Inferior parietal cortex (tissue), 1 donor: ENCODE results near the gene BCR.

ENCODE experiments used
- DNase-seq: peaks from one replicate; pipeline ENCODE4 v3.0.0-alpha.2; 2016; ENCODE audit errors: extremely low spot score

BCR gene

DNA sequence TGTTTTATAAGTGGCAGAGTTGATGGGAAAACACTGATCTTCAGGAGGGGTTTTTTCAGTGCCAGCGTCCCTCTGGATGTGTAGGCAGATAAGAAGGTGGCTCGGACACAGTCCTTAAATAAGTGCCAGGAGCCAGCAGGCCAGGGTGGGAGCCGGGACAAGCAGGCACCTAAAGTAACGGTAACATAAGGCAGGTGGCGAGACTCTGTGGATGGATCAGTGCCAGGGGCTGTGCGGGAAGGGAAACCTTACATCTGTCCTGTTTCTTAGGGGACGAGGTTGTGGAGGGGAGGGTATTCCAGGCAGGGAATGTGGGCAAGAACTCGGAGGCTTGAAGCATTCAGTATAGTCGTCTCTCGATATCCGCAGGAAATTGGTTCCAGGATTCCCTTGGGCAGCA, 15.9 kb downstream of the BCR start:
- DNase-seq, result no peak

DNA sequence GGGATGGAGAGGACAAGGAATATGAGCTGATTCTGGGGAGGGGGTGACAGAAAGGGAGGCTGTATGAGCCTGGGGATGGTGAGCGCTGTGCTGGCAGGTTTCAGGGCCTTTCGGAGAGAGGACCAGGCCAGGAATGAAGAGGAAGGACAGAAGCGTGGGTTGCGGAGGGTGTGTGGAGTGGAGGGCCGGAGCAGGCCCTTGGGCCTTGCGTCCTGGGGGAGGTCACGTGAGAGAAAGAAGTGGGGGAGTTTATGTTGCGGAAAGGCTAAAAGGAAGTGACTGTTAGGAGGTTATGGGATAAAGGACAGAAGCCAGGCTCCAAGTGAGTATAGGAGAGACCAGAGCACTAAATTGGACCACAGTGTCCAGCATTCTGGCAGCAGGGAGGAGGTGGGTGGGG, 17.5 kb downstream of the BCR start:
- no peak for DNase-seq

DNA sequence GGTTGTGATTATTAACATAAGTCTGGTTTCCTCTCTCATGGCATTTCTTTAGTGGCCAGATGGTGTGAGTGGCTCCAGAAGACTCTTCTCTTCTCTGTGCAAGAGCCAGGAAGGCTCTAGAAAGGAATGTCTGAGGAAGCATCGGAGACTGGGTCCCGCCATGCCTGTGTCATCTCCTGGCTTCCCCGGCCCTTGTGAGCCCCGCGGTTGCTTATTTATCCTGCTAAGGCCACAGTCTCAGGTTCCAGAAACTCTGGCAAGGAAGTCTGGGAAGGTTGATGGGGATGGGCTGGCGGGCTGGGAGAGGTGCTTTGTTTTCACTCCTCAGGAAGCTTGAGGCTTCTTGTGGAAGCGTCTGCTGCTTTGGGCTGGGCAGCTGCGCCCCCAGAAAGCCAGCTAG, 18.9 kb downstream of the BCR start:
- DNase-seq, result no peak

DNA sequence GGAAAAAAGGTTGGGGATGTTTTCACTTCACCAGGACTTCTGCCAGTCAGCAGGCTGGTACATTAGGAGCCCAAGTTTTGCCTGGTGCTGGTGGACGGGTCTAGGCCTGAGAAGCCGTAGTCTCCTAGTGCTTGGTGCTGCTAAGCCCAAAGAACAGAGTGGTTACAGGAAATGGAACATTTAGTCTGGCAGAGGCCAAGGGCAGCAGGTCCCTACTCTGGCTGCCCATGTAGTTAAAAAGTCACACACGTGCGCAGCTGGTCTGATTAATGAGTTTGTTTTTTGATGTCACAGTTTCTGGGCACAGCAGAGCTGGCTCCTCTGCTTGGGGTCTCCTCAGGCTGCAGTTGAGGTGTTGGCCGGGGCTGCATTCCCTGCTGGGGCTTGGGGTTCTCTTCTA, 20.6 kb downstream of the BCR start:
- DNase-seq, result no peak

DNA sequence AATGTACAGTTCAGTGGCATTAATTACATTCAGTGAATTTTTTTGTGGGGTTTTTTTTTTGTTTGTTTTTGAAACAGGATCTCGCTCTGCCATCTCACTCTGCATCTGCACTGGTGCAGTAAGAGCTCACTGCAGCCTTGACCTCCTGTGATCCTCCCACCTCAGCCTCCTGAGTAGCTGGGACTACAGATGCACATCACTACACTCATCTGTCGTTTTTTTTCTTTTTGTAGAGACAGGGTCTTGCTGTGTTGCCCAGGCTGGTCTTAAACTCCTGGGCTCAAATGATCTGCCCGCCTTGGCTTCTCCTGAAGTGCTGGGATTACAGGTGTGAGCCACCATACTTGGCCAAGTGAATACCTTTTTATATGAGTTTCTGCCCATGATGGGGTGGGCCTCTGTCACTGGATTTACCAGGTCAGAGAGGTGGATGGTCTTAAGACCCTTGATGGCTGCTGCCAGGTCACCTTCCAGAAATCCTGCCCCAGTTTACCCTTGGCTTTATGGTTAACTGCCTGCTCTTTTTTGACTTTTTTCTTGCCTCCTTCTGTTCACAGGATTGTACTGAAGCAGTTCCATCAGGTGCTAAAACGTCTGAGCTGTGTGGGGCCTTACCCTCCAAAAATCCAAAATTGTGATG, 22.6 kb downstream of the BCR start:
- DNase-seq, result no peak

DNA sequence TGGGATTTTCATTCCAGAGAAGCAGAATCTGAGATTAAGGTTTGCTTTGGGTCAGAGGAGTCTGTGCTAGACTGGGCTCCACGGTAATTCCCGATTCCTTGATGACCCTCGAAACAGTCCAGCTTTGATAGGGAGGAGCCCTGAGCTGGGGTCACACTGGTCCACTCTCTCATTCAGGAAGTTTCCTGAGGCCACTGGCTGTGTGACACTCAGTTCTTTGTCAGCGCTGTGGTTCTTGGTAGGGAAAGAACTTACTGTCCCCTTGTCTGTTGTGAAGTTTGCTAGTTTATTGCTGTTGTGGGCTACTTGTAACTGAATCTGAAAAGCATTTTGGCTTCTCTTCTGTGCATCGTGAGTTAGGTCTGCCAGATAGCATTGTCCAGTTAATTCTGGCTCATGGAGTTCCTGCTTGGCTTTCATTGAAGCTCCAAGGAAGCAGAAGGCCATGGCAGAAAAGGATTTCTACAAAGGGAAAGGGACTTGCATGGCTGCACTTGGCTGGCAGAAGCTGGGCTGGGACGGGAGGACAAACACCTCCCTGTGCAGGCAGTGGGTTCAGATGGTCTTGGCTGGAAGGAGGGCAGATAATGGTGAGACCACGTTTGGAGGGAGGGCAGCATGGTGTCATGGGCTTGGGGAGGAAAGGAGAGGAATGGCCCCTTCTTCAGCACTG, 23.3 kb downstream of the BCR start:
- DNase-seq, result no peak

DNA sequence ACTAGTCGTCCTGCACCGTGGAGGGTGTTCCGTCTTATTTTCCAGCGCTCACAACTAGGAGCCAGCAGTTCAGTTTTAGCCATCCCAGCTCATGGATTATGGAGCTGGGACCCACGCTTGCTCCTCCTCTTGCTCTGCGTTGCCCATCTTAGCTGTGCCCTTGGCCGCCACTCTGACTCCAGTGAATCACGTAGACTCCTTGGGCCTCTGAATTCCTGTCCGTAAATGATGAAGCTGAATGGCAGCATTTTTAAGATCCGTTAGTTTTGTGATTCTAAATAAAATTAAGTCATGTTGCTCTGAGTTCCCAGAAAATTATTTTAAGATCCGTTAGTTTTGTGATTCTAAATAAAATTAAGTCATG, 23.8 kb downstream of the BCR start:
- no peak for DNase-seq

DNA sequence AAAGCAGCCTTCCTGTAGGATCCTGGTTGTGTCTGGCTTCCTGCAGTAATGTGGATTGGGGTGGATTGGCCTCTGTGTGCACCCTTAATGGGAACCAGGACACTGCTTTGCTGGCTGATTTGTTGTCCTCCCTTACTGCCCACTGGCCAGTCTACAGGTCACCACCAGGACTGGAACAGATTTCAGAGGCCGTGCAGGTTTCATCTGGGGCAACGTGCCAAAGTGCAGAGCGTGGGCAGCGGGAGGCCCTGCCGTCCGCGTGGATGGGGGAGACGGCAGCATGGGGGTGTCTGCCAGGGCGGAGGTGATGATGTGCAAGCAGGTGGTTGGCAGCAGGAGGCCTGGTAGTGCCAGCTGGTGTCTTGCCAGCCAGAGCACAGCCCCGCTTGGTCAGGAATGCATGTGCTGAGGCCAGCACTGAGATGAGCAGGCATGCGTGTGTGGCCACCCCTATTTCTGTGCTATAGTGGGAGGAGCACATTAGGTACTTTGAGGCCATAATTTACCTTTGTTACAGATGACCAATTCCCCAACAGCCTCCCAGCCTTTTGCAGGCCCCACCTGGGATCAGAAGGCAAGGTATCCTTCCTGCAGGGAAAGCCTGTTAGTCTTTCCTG, 24.3 kb downstream of the BCR start:
- DNase-seq, result no peak

DNA sequence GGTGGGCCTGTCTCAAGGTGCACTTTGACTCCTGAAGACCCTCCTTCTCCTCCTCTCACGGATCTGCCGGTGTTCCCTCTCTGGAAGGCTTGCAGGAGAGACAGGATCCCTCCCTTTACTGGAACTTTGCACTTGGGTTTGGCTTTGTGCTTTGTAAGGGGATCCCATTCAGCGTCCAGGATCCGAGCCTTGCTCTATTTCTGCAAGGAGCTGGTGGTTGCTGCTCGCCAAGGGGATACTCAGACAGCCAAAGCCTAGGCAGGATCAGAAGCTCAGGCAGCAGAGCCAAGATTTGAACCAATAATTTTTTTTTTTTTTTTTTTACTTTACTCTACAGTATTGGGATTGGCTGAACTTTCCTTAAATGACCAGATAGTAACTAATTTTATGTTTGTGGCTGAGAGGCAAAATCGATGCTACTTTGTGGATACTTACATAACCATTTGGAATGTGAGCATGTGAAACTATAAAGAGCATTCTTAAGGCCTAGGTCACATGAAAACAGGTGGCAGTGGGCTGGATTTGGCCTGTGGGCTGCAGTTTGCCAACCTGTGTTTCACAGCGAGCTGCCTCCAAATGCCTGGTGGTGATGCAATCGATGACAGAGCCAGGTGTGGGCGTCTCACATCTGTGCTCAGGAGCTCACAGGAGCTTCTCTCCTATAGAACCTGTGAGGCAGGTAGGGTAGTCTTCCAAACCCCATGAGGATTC, 25.2 kb downstream of the BCR start:
- DNase-seq, result no peak

DNA sequence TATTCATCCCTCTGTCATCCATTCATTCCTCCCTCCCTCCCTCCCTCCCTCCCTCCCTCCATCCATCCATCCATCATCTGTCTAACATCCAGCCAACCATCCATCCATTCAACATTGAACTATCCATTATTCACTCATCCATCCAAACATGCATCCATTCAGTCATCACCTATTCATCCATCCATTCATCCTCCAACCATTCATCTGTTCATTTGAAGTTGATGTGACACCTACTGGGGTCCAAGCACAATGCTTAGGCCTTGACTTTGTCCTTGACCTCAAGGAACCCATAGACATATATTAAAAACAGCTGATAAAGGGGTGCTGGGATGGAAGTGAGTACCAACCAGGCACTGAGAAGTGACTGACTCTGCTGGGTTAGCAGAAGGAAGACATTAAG, 26.6 kb downstream of the BCR start:
- DNase-seq, result no peak

DNA sequence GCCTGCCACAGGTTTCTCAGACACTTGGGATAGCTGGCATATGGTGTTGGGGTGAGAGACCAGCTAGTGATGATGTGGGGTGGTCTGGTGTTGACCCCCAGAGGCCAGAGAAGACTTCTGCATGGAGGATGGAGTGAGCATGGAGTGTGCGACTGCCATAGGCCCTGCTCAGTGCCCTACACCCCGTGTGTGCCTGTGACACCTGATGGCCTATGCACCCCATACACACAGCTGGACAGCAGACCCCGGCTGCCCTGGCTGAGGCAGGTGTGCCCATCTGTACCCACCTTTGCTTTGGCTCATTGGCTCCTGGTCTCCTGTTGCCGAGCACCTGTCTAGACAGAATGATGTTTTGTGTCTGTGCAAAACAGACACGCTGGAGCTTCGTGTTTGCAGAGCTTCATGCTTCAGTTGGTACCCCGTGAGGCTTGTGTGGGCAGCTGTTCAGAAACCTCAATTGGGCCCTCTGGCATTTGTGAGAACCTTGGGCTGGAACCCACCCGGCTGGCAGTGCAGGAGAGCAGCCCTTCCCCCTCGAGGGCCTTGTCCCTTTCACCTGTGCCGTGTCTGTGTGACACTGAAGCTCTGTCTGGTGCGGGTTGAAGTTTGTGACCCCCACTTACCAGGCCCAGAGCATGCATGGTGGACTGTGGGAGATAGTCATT, 27.6 kb downstream of the BCR start:
- no peak for DNase-seq

DNA sequence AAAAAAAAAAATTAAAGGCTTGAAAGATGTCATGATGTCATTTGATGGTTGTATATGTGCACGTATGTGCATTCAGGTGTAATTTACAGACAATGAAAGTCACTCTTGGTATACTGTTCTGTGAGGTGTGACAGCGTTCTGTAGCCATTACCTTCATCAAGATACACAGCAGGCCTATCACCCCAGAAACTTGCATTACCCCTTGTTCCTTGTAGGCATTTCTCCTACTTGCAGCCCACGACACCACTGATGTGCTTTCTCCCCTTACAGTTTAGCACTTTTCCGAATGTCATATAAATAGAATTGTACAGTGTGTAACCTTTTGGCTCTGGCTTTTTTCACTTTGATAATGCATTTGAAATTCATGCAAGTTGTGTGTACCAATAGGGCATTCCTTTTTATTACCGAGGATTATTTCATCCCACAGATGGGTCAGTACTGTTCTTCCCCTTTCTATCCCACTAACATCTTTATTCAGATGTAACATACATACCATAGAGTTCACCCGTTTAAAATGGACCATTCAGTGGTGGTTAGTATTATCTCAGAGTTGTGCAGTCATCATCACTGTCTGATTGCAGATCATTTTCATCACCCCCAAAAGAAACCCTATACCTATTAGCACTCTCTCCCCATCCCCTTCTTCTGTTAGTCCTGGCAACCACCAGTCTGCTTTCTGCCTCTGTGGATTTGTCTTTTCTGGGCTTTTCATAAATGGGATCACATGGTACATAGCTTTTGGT, 30.3 kb downstream of the BCR start:
- DNase-seq, result no peak

DNA sequence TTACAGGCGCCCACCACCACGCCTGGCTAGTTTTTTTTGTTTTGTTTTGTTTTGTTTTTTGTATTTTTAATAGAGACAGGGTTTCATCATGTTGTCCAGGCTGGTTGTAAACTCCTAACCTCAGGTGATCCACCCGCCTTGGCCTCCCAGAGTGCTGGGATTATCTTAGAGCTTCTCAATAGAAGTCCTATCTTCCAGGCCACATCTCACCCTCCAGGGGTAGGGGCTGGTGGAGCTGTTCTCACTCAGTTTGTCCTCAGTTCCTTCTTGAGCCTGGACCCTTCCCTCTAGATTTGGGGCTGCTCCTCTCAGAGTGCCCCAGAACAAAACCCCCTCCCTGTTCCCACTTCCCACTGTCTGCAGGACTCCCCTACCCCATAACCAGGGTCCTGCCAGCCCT, 31.3 kb downstream of the BCR start:
- no peak for DNase-seq

DNA sequence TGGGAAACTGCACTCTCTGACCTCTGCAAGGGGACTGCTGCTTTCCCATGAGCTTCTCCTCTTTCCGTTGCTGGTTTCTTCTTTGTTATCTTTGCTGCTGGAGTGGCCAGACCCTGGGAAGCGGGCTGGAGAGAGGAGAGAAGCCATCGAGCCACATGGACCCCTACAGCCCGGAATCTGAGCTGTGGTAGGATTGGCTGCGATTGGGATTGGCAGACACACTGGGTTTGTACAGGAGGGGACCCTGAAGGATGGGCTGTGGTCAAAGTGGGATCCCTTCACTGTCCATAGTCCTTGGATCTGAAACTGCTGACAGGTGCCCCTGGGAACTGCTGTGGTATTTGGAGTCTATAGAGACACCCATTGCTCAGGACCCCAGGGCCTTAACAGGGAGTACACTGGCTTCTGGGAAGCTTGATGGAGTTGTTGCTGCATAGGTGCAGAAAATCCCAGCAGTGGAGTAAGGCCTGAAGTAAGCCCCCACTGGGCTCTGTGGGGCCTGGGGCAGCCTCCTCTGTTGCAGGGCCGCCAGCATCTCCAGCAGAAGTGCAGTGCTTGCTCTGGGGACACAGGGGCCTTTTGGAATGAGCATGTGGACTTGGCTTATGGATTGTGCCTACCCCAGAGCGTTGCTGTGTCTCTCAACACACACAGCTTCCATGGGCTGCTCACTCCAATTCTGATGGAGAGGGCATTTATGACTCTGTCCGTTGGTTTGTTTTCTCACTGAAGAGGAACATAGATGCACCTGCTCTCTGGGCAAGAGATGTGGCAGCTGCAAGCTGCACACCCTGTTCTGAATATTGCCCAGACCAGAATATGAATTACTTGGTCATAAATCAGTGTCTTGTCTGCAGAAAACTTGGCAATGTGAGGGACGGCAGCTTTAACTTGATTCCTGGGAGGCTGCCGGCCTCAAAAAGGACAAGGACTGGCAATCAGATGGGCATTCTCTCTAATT, 32.0 kb downstream of the BCR start:
- DNase-seq, result no peak

DNA sequence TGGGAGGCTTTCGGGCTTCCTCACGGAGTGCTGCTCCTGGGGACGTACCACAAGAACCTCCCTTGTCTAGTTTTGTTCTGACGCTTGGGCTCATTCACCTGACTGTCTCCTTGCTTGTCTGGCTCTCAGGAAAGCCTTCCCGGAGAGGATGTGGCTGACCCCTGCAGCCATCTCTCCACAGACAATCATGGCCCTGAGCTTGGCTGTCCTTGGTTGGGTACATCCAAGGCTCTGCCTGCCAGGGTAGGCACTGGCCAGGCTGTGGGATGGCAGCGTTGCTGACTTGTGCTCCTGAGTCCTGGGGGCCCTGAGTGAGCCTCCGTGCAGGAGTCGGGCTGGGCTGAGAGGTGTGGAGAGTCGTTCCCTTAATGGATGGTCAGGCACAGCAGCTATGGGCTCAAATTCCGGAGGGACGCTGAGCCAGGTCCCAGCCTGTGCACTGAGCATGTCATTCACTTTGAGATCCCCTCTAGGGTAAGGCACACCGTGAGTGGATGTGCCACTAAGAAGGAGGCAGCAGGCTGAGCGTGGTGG, 32.8 kb downstream of the BCR start:
- DNase-seq, result no peak

DNA sequence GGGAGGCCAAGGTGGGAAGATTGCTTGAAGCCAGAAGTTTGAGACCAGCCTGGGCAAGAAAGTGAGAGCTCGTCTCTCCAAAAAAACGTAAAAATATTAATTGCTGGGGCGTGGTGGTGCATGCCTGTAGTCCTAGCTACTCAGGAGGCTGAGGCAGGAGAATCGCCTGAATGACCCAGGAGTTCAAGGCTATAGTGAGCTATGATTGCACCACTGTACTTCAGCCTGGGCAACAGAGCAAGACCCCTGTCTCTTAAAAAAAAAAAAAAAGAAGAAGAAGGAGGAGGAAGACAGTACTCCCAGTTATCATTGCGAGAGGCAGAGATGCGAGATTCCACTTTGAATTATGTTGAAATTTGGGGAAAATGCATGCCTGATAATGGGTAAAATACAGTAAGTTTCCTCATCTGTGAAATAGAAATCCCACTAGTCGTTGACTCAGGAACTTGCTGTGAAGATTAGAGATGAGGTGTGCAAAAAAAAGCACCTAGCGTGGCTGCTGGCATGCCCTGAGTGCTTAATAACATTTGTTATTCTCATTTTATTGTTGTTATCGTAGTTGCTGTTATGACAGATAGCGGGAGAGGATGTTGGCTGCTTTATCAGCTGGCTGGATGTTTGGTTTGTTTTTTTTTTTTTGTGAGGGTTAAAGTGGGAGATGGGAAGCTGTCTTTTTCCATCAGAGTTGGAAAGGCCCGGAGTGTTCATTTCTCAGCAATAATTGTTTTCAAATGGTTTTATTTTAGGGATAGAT, 33.4 kb downstream of the BCR start:
- no peak for DNase-seq

DNA sequence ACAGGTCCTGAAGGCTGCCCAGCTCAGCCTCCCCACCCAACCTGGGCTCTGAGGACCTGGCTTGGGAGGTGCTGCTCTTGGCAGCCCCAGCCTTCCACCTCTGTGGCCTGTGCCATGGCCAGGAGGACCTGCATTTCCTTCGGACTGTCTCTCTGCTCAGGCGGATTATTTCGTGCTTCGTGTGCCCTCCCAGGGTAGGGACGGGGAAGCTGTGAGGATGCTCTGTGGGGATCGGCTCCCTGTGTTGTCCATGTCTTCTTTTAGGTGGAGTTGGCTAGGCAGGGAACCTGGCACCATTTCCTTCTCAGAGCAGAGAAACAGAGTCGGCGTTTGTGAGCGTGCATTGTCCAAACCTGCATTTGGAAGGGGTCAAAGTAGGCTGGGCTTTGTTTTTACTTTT, 34.1 kb downstream of the BCR start:
- no peak for DNase-seq

DNA sequence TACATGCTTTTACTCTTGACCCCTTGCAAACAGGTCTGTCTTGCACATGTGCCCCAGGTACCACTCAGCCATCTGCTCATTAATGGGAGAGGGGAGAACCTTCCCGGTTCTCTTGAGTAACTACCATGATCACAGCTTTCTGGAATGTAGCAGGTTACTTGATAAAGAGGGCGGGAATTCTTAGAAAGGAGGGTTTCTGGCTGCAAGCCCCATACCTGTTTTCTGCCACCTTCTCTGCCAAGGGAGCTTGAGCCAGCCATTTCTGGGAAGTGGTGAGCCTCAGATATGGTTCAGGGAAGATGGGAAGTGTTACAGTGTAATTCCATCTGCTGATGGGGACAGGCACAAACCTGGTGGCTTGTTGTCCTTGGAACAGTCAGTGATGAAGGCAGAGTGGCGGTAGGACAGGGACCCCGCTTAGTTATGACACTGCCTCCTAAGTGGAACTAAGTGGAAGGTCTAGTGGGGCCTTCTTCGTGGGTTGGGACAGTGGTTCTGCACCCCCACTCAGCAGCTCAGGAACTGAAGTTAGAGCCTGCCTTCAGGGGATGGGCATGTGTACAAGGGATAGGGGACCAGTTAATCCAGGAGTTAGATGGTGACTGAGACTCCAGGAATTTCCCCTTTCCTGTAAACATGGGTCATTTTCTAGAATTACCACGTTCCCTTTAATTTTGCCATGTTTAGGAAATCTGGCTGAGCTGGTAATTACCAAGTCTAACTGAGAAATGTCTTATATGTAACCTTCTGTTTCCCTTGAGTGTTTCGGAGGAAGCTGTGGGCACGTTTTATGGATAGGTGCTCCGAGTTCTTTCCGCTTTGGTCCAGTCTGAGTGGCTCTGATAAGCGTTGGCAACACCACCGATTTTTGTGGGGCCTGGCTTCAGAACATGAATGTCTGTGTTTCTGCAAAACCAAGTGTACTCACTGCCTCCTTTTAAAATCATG, 35.3 kb downstream of the BCR start:
- no peak for DNase-seq
